HG03095 (cell line): ENCODE results near the gene HRH1.
"Not testable (repeated sequence)": the region's sequence is repeated elsewhere in the genome, so short reads cannot be mapped to it uniquely, and the experiment has no call there.

Experiments used
- ATAC-seq: cut with Tn5 transposase; IDR thresholded peaks from one replicate; pipeline ENCODE4 v1.9.1; 2021; ENCODE audit warnings: moderate library complexity; ENCODE audit not compliant: unreplicated experiment

Gene HRH1

DNA sequence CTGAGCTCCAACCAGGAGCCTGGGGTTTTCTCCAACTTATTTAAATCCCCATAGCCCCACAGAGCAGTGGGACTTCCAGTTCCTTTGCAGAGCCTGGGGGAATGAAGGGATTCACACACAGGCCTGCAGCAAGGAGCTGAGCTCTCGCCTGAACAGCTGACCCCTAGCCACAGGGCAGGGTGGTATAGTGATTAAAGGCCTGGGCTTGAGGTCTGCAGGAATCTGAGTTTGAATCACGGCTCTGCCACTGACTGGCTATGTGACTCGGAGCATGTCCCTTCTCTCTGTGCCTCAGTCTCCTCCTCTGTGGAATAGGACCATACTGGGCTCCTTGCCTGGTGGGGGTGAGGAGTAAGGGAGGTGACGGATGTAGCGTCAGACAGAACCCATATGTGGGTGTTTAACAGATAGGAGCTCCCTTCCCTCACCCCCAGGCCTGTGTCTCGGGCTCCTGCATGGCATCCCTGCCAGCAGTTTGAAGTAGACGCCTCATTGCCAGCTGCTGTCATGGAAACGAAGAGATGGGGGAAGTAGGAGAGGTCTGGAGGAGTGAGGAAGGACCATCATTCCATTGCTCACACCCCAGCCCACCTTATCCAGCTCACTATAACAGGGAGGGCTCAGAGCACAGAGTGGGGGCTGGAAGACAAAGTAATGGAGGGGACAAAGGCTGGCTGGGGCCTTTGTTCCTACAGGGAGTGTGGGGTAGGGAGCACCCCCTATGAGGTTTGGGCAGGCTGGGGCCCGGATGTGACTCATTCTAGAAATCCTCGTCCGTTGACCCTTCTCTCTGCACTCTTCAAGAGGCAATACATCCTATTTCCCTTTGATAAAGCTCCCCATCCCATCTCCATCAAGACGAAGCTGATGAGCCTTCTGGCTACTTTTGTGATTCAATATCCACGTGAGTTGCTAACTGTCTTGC lies 14.8 kb downstream of the HRH1 start:
- ATAC-seq = no peak

DNA sequence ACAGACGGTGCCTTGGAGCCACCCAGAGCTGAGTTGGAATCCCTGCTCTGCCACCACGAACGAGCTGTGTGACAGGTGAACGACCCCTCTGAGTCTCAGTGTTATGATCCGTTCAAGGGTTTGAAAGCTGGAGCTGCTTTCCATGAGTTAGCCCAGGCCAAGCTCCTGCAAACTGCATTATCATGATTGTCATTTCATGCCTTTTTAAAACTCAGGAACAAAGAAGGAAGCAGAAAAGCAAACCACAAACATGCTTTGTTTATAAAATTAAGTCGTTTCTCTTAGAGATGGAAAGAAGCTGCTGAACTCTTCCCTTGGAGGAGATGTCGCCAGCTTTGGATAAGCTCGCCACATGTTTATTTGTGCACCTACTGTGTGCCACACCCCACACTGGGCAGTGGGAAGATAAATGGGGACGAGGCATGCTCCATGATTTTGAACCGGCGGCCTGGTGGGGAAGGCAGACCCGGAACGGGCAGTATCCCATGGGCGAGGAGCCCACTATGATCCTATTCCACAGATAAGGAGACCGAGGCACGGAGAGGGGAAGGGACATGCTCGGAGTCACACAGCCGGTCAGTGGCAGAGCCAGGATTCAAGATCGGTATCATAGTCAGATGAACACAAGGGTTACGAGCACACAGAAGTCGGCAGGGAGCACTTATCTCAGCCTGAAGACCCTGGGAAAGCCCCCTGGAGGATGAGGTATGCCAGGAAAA lies 15.9 kb downstream of the HRH1 start:
- ATAC-seq = no peak

DNA sequence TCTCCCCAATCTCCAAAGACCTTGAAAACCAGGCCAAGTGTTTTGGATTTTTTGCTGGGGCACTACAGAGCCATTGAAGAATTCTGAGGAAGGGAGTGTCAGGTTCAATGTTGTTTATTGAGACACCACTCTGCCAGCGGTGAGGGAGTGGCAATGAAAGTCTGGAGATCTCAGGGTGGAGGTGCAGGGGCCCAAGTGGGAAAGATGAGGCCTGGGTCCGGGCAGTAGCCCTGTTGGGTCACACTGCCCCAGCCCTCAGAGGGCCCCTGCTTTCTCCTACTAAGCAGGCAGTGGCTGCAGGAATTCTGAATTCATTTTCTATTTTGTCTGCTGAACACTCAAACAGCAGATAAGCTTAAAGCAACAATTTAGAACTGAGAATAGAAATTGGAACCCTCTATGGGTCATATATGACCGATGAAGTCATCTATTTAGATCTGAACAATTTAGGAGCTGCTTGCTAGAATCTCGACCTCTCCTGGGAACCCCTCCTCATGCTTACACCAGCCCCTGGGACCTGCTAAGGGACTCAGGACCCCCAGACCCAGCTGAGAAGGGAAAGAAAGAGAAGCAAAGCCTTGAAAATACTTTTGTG lies 17.9 kb downstream of the HRH1 start:
- ATAC-seq = no peak

DNA sequence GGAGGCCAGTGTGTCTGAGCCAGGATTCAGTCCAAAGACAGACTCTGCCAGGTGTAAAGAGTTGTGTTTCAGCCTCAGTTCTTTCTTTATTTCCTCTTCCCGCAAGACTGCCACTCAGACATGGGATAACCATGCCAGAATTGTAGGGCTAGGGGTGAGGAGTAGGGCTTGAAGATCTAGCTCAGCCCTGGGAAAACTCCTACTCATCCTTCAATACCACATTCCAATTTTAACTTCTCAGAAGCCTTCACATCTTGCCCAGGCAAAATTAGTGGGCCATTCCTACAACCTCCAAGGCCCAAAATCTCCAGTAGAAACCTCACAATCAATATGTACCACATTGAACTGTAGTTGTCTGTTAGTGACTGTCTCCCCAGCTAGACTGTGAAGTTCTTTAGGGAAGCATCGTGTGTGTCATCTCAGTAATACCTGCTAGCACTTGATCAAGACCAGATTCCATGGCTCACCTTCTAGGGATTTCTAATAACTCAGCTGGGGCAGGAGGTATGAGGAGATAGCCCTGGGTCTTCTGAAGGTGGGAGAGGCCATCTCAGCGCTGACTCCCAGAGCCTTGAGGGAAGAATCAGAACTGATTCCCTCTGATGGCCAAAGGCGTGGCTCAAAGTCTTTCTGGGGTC lies 19.7 kb downstream of the HRH1 start:
- no peak for ATAC-seq

DNA sequence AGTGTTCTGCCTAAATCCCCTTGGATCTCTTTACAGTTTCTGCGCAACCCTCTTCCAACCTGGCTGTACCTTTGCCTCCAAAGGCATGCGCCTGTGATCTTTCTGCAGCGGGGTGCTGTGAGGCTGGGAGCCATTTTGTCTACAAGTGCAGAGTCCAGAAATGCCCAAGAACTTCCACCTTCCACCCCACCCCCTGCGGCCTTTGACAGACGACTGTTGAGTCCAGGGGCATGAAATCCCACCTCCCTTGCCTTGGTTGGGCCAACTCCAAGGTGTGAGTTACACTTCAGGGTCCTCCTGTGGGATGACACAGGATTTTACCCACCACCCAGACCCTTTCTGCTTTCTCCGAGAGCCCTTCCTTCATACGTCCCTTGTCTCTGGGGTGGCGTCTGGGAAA lies 24.1 kb downstream of the HRH1 start:
- no peak for ATAC-seq

DNA sequence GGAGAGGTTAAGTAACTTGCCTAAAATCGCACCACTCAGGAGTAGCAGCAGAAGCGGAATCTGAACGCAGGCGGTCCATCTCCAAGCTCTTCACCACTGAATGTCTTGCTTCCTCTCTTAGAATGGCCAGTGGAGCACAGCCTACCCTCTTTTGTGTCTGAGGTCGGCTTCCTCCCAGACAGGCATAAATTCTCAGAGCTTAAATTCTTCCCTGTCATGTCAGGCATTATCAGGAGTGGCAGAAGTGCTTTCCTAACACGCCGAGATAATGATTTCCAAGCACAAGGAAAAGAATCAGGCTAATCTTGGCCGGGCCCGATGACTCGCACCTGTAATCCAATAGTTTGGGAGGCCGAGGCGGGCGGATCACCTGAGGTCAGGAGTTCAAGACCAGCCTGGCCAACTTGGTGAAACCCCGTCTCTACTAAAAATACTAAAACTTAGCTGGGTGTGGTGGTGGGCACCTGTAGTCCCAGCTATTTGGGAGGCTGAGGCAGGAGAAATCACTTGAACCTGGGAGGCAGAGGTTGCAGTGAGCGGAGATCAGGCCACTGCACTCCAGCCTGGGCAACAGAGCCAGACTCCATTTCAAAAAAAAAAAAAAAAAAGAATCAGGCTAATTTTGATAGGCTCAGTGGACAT lies 30.2 kb downstream of the HRH1 start:
- ATAC-seq = not testable (repeated sequence)

DNA sequence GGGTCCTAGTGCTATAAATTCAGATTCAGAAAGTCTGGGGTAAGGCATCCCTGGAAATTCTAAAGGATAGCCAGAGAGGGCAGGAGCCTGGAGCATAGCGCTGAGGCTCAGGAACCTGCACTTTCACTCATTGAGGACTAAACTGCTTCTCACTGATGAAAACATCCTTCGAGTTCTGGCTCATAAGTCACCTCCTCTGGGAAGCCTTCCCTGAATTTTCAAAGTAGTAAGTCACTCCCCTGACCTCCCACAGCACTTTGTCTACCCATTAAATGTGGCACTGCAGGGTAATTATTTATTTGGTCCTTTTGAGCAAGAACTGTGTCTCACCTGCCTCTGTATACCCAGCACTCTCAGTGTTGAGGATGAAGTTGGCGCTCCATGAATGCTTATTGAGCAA lies 30.9 kb downstream of the HRH1 start:
- ATAC-seq = no peak

DNA sequence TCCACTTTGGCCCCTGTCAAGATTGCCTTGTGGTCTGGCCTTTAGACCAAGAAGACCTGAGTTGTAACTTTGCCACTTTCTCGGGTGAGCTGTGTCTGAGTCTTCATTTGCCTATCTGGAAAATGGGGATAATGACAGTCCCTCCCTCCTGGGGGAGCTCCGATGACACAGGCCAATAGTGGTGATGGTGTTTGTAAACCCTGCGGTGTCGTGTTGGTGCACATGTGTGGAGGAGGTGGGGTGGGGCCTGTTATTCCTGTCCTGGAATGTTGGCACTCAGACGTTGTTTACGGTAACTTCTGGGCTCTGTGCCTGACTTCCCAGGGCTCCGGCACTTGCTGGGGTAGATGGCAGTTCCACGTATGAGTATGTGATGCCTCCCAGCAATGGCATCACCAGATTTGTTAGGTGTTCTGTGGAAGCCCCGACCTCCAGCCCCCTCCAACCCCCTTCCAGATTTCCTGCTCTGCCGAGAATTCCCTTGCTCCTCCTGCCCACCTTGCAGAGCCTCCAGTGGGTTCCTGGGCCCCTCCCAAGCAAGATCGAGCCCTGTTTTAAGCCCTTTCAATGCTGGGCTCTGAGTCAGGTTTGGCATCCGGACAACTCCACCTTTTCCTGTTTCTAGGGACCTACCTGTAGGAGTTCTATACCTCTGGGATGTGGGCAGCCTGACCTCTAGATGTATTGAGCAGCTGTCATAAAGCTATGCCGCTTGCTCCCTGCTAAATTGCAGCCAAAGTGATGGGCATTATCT lies 31.4 kb downstream of the HRH1 start:
- no peak for ATAC-seq

DNA sequence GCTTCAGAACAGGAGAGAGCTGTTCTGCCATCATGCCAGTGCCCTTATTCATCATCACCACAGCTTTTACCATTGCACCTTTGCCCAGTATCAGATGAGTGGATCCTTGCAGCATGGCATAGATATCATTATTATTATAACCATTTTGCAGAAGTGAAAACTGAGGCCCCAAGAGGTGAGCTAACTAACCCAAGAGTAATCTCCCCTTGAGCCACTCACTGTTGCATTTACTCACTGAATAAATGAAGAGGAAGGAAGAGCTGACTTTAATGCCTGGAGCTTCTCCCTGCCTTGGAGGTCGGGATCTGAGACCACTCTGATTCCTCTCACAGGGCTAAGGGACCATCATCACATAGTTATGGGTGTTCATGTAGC lies 32.0 kb downstream of the HRH1 start:
- ATAC-seq = no peak

DNA sequence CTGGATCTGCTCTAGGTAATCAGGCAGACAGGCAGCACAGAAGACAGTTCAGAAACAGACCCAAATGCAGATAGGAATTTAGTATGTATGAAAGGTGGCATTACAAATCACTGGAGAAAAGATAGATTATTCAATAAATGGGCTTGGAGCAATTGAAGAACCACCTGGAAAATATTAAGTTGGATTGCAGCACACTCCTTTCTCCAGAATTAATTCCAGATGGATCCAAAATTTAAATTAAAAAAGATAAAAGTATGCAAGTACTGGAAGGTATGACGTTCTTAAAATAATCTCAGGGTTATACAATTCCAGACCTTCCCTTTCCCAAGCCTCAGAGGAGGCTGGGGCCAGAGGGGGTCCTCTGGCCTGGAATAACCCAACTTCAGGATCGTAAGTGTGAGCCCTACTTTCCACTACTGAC lies 32.5 kb downstream of the HRH1 start:
- ATAC-seq = no peak

DNA sequence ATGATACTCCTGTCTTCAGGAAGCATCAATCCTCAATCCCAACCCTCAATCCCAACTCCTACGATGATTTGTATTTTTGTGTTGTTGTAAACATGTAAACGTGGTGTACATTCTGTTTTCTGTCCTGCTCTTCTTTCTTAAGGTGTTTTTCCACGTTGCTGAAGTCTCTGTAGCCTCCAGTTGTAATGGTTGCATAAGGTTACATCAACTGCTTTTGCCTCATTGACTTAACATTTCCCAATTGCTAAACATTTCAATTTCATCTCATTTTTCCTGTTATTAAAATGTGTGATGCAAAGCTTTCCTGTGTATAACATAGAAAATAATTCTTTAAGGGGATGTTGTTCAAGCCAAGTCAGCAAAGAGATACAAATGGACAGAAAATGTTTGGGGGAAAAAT lies 33.4 kb downstream of the HRH1 start:
- no peak for ATAC-seq

DNA sequence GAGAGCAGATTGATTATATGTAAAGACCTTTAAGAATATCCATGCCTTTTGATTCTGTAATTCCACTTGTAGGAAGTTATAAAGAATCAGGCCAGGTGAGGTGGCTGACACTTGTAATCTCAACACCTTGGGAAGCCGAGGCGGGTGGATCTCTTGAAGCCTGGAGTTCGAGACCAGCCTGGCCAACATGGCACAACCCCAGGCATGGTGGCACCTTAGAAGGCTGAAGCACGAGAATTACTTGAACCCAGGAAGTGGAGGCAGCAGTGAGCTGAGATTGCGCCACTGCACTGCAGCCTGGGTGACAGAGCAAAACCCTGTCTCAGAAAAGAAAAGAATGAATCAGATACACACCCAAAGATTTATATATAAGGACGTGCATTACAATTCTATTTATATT lies 33.9 kb downstream of the HRH1 start:
- no peak for ATAC-seq

DNA sequence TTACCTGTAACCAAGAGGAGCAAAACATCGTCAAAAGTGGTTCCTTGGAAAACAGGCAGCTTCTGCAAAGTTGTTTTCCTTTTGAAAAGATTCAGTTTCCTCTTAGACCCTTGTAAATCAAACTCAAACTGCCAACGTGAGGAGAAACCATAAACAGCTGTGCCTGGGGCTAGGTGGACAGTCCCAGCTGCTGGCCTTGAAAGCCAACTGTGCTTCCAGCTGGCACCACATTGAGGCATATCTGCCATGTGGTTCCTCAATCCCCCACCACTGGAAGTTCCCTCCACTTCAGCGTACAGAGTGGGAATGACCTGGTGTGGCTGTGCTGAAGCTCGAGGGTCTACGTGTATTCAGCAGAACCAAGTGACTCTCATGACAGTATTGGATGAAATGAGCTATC lies 40.9 kb downstream of the HRH1 start:
- ATAC-seq = no peak

DNA sequence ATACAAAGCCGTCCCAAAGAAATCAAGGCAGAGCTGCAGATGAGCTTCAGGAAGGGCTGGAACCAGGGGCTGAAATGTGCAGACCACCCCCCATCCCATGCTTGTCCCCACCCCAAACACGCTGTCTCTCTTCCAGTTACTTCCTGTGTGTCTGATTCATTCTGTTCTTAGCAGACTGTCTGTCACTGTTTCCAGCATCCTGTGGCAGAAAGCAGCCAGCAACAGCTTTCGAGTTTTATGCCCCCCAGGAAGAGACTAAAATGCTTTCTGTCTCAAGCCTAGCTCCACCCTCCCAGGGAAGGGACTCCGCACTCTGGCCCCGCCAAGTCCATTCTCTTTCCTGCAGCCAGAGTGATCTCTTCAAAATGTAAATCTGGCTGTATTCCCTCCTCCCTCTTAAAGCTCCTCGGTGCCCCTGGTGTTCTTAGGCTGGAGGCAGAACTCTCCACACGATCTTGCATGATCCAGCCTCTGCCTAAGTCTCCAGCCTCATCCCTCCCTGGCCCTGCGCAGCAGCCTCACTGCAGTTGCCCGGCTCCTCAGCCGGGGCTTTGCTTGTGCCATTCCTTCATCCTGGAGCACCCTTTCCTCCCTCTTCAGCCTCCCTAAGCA lies 41.5 kb downstream of the HRH1 start:
- ATAC-seq = no peak

DNA sequence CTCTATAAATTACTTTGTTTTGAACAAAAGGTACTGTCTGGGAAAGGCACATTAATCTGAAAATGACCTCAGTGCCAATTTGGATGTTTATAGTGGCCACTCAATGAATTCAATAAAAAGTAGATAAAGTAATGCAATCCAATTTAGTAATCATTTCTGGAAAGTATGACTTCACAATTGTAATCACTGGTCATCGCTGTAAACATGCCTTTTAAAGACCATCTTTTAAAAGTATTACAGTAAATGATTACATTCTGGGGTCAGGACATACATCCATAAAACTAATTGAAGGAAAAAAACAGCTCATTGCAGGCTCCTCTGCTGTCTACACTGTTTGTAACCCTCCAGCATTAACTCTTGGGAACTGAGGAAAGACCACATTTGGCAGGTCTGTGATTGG lies 43.2 kb downstream of the HRH1 start:
- ATAC-seq = no peak

DNA sequence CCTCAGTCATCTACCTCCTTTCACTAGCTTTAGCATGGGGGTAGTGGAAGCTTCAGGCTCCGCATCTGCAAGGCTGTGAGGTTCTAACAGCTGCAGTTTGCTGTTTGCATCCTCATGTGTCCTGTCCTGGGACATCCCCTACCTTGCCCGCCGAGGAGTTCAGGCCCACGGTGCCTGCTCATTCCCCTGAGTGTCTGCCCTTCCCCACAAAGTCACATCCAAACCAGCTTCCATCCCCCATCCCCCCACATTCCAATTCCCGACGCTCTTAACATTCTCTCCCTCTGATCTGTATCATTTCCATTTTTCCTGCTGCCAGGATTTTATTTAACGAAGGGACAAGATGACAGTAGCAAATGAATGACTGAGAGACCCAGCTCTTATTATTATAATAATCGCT lies 43.8 kb downstream of the HRH1 start:
- ATAC-seq = no peak

DNA sequence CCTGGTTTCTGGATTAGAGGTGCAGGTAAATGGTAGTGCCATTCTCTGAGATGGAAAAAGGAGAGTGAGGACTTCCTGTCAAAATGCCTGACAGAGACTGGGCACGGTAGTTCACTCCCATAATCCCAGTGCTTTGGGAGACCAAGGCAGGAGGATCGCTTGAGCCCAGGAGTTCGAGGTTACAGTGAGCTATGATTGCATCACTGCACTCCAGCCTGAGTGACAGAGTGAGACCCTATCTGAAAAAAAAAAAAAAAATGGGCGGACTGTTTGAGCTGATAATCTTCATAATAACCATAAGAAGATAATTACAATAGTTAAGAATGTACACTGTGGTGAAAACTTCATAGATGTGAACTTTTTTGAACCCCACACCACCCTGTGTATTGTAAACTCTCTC lies 44.2 kb downstream of the HRH1 start:
- ATAC-seq = no peak

DNA sequence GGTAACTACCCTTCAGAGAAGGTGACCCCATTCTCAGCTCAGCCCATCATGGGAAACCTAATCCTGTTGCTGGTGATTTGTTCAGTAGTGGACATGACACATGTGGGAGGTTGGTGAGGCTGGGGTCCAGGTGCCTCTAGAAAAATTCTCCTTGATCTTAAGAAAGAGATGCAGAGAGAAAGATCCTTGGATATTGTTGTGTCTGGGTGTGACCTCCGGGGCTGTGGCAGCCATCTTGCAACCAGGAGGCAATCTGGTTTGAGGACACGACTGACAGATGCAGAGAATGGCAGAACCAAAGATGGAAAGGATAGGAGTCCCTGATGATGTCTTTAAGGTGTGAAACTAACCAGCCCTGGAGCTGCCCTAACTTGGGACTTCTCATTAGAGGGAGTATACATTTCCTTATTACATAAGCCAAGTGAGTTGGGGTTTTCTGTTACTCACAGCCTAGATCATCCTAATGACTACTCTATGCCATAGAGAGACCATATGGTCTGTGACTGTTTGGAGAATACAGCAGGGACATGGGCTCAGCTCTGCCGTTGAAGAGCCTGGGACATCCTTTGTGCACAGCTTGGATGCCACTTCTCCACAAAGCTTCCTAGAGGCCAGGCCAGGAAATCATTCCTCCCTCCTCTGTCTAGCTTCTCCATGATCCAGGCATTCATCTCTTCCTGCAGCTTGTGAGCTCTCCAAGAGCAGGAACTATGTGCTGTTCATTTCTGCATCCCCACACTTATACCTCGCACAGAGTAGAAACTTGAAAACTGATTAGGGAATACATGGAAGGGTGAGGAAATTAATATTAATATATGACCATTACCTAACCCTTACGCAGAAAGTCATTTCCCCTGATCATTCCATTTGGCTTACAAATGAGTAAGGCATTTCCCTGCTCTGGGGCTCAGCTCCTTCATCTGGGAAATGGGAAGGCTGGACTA lies 45.9 kb downstream of the HRH1 start:
- ATAC-seq = no peak
